ENCODE results near the gene ACSL1.

ACSL1 gene

GRCh38 chr4:184807797-184808712, 17.7 kb downstream of the ACSL1 start:
- no peaks in the 10 kb centered on the region for H3K9me3 ChIP-seq (ENCODE audit: low read length)
- H3K9ac ChIP-seq (ENCODE audit: low read length): no peak overlapping the region
- peaks cover 40% of the 10 kb centered on the region for H3K4me1 ChIP-seq (ENCODE audit: insufficient read depth, low read length)
- H3K4me3 ChIP-seq (ENCODE audit: low read depth in 1 of 2, low read length in 2 of 2): no peak overlapping the region
- H3K27ac ChIP-seq (ENCODE audit: low read depth, low read length): no peak overlapping the region
- no peaks in the 10 kb centered on the region for H3K27me3 ChIP-seq (ENCODE audit: control insufficient read depth in 1 of 2, insufficient read depth in 2 of 2, low read length in 2 of 2)
- H3K36me3 ChIP-seq (ENCODE audit: insufficient read depth, low read length): no peaks in the 10 kb centered on the region

- Histone ChIP-seq H3K9ac (ENCODE audit: low read length) (no peak overlapping the region), H3K9me3 (ENCODE audit: low read length) (no peaks in the 10 kb centered on the region), H3K4me1 (ENCODE audit: insufficient read depth, low read length) (peaks cover 39% of the 10 kb centered on the region), H3K27ac (ENCODE audit: low read depth, low read length) (no peak overlapping the region), H3K36me3 (ENCODE audit: insufficient read depth, low read length) (no peaks in the 10 kb centered on the region), H3K4me3 (ENCODE audit: low read depth in 1 of 2, low read length in 2 of 2) (no peak overlapping the region), H3K27me3 (ENCODE audit: control insufficient read depth in 1 of 2, insufficient read depth in 2 of 2, low read length in 2 of 2) (no peaks in the 10 kb centered on the region)
These were observed 18.5 kb downstream of the ACSL1 start for GRCh38 chr4:184807256-184807655.

- Histone ChIP-seq H3K27me3 (ENCODE audit: control insufficient read depth in 1 of 2, insufficient read depth in 2 of 2, low read length in 2 of 2) (no peaks in the 10 kb centered on the region), H3K36me3 (ENCODE audit: insufficient read depth, low read length) (no peaks in the 10 kb centered on the region), H3K9me3 (ENCODE audit: low read length) (no peaks in the 10 kb centered on the region), H3K4me3 (ENCODE audit: low read depth in 1 of 2, low read length in 2 of 2) (no peak overlapping the region), H3K27ac (ENCODE audit: low read depth, low read length) (no peak overlapping the region), H3K4me1 (ENCODE audit: insufficient read depth, low read length) (peaks cover 41% of the 10 kb centered on the region), H3K9ac (ENCODE audit: low read length) (no peak overlapping the region)
These were observed 19.1 kb downstream of the ACSL1 start for GRCh38 chr4:184806711-184807110.

- no peaks in the 10 kb centered on the region for H3K36me3 ChIP-seq (ENCODE audit: insufficient read depth, low read length)
- no peaks in the 10 kb centered on the region for H3K27me3 ChIP-seq (ENCODE audit: control insufficient read depth in 1 of 2, insufficient read depth in 2 of 2, low read length in 2 of 2)
- H3K27ac ChIP-seq (ENCODE audit: low read depth, low read length): no peak overlapping the region
- H3K9ac ChIP-seq (ENCODE audit: low read length): no peak overlapping the region
- no peaks in the 10 kb centered on the region for H3K9me3 ChIP-seq (ENCODE audit: low read length)
- H3K4me3 ChIP-seq (ENCODE audit: low read depth in 1 of 2, low read length in 2 of 2): no peak overlapping the region
- H3K4me1 ChIP-seq (ENCODE audit: insufficient read depth, low read length): peaks cover 41% of the 10 kb centered on the region
These were observed 19.6 kb downstream of the ACSL1 start for GRCh38 chr4:184806229-184806550.

GRCh38 chr4:184805462-184806228, 20.1 kb downstream of the ACSL1 start:
- H3K4me3 ChIP-seq (ENCODE audit: low read depth in 1 of 2, low read length in 2 of 2): no peak overlapping the region
- no peak overlapping the region for H3K9ac ChIP-seq (ENCODE audit: low read length)
- H3K36me3 ChIP-seq (ENCODE audit: insufficient read depth, low read length): no peaks in the 10 kb centered on the region
- no peaks in the 10 kb centered on the region for H3K27me3 ChIP-seq (ENCODE audit: control insufficient read depth in 1 of 2, insufficient read depth in 2 of 2, low read length in 2 of 2)
- H3K9me3 ChIP-seq (ENCODE audit: low read length): no peaks in the 10 kb centered on the region
- H3K4me1 ChIP-seq (ENCODE audit: insufficient read depth, low read length): peaks cover 41% of the 10 kb centered on the region
- no peak overlapping the region for H3K27ac ChIP-seq (ENCODE audit: low read depth, low read length)

GRCh38 chr4:184804621-184805020, 21.1 kb downstream of the ACSL1 start:
- Histone ChIP-seq H3K9ac (ENCODE audit: low read length) (no peak overlapping the region), H3K4me3 (ENCODE audit: low read depth in 1 of 2, low read length in 2 of 2) (no peak overlapping the region), H3K9me3 (ENCODE audit: low read length) (no peaks in the 10 kb centered on the region), H3K4me1 (ENCODE audit: insufficient read depth, low read length) (peaks cover 41% of the 10 kb centered on the region), H3K36me3 (ENCODE audit: insufficient read depth, low read length) (no peaks in the 10 kb centered on the region), H3K27ac (ENCODE audit: low read depth, low read length) (no peak overlapping the region), H3K27me3 (ENCODE audit: control insufficient read depth in 1 of 2, insufficient read depth in 2 of 2, low read length in 2 of 2) (no peaks in the 10 kb centered on the region)

- H3K4me3 ChIP-seq (ENCODE audit: low read depth in 1 of 2, low read length in 2 of 2): no peak overlapping the region
- no peaks in the 10 kb centered on the region for H3K36me3 ChIP-seq (ENCODE audit: insufficient read depth, low read length)
- no peaks in the 10 kb centered on the region for H3K27me3 ChIP-seq (ENCODE audit: control insufficient read depth in 1 of 2, insufficient read depth in 2 of 2, low read length in 2 of 2)
- no peak overlapping the region for H3K9ac ChIP-seq (ENCODE audit: low read length)
- H3K27ac ChIP-seq (ENCODE audit: low read depth, low read length): no peak overlapping the region
- H3K9me3 ChIP-seq (ENCODE audit: low read length): no peaks in the 10 kb centered on the region
- H3K4me1 ChIP-seq (ENCODE audit: insufficient read depth, low read length): peaks cover 40% of the 10 kb centered on the region
These were observed 21.9 kb downstream of the ACSL1 start for GRCh38 chr4:184803874-184804273.

GRCh38 chr4:184803133-184803532, 22.6 kb downstream of the ACSL1 start:
- H3K36me3 ChIP-seq (ENCODE audit: insufficient read depth, low read length): no peaks in the 10 kb centered on the region
- H3K9ac ChIP-seq (ENCODE audit: low read length): no peak overlapping the region
- no peak overlapping the region for H3K4me3 ChIP-seq (ENCODE audit: low read depth in 1 of 2, low read length in 2 of 2)
- no peak overlapping the region for H3K27ac ChIP-seq (ENCODE audit: low read depth, low read length)
- H3K4me1 ChIP-seq (ENCODE audit: insufficient read depth, low read length): peaks cover 32% of the 10 kb centered on the region
- no peaks in the 10 kb centered on the region for H3K27me3 ChIP-seq (ENCODE audit: control insufficient read depth in 1 of 2, insufficient read depth in 2 of 2, low read length in 2 of 2)
- H3K9me3 ChIP-seq (ENCODE audit: low read length): no peaks in the 10 kb centered on the region

- Histone ChIP-seq H3K9ac (ENCODE audit: low read length) (no peak overlapping the region), H3K4me3 (ENCODE audit: low read depth in 1 of 2, low read length in 2 of 2) (no peak overlapping the region), H3K4me1 (ENCODE audit: insufficient read depth, low read length) (peaks cover 27% of the 10 kb centered on the region), H3K36me3 (ENCODE audit: insufficient read depth, low read length) (peaks cover 2% of the 10 kb centered on the region), H3K27me3 (ENCODE audit: control insufficient read depth in 1 of 2, insufficient read depth in 2 of 2, low read length in 2 of 2) (no peaks in the 10 kb centered on the region), H3K9me3 (ENCODE audit: low read length) (no peaks in the 10 kb centered on the region), H3K27ac (ENCODE audit: low read depth, low read length) (no peak overlapping the region)
These were observed 23.1 kb downstream of the ACSL1 start for GRCh38 chr4:184802697-184803015.

- peaks cover 8% of the 10 kb centered on the region for H3K36me3 ChIP-seq (ENCODE audit: insufficient read depth, low read length)
These were observed 23.7 kb downstream of the ACSL1 start for GRCh38 chr4:184801781-184802696.

GRCh38 chr4:184798504-184798903, 27.3 kb downstream of the ACSL1 start:
- peaks cover 4% of the 10 kb centered on the region for H3K4me1 ChIP-seq (ENCODE audit: insufficient read depth, low read length)
- no peak overlapping the region for H3K4me3 ChIP-seq (ENCODE audit: low read depth in 1 of 2, low read length in 2 of 2)
- no peak overlapping the region for H3K27ac ChIP-seq (ENCODE audit: low read depth, low read length)
- H3K9ac ChIP-seq (ENCODE audit: low read length): no peak overlapping the region
- no peaks in the 10 kb centered on the region for H3K9me3 ChIP-seq (ENCODE audit: low read length)
- no peaks in the 10 kb centered on the region for H3K27me3 ChIP-seq (ENCODE audit: control insufficient read depth in 1 of 2, insufficient read depth in 2 of 2, low read length in 2 of 2)
- H3K36me3 ChIP-seq (ENCODE audit: insufficient read depth, low read length): peaks cover 8% of the 10 kb centered on the region

More at GRCh38 chr4:184801781-184802696, 23.7 kb downstream of the ACSL1 start:
- Histone ChIP-seq H3K27me3 (ENCODE audit: control insufficient read depth in 1 of 2, insufficient read depth in 2 of 2, low read length in 2 of 2) (no peaks in the 10 kb centered on the region), H3K4me3 (ENCODE audit: low read depth in 1 of 2, low read length in 2 of 2) (no peak overlapping the region), H3K4me1 (ENCODE audit: insufficient read depth, low read length) (peaks cover 21% of the 10 kb centered on the region), H3K9me3 (ENCODE audit: low read length) (no peaks in the 10 kb centered on the region), H3K9ac (ENCODE audit: low read length) (no peak overlapping the region), H3K27ac (ENCODE audit: low read depth, low read length) (no peak overlapping the region)
